ENCODE measurements around the gene TGM4.

DNA sequence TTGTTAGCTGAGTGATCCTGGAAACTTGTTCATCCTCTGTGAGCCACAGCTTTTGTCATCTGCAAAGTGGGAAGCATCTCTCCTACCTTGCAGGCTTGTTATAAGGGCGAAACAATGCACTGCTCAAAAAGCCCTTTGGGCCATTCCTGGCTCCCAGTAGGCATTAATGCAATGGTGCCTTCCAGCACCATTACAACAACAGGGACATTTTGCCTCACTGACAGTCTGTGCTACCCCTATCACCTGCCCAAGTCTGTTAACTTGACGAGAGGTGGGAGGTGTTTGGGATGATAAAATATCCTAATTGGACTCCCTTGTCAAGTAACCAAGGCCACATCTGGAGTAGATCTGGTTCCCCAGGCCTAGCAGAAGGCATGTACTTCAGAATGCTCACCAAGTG, 57.4 kb downstream of the TGM4 start:
- TF ChIP-seq, protein P1, sequence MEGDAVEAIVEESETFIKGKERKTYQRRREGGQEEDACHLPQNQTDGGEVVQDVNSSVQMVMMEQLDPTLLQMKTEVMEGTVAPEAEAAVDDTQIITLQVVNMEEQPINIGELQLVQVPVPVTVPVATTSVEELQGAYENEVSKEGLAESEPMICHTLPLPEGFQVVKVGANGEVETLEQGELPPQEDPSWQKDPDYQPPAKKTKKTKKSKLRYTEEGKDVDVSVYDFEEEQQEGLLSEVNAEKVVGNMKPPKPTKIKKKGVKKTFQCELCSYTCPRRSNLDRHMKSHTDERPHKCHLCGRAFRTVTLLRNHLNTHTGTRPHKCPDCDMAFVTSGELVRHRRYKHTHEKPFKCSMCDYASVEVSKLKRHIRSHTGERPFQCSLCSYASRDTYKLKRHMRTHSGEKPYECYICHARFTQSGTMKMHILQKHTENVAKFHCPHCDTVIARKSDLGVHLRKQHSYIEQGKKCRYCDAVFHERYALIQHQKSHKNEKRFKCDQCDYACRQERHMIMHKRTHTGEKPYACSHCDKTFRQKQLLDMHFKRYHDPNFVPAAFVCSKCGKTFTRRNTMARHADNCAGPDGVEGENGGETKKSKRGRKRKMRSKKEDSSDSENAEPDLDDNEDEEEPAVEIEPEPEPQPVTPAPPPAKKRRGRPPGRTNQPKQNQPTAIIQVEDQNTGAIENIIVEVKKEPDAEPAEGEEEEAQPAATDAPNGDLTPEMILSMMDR (IDR thresholded peaks at IDR 0.05 in 4 of 5, conservative IDR thresholded peaks at IDR 0.05 in 1 of 5), result no peak
- TF ChIP-seq POLR2A (IDR thresholded peaks at IDR 0.05), result no peak

Measured in gastrocnemius medialis (tissue), 4 donors.